ENCODE results near the gene ANAPC16.
"Not testable (repeated sequence)": the region's sequence is repeated elsewhere in the genome, so short reads cannot be mapped to it uniquely, and the experiment has no call there.

Gene ANAPC16

GRCh38 chr10:72277996-72278667, 62.3 kb downstream of the ANAPC16 start (continued):
- TF ChIP-seq, protein P1, sequence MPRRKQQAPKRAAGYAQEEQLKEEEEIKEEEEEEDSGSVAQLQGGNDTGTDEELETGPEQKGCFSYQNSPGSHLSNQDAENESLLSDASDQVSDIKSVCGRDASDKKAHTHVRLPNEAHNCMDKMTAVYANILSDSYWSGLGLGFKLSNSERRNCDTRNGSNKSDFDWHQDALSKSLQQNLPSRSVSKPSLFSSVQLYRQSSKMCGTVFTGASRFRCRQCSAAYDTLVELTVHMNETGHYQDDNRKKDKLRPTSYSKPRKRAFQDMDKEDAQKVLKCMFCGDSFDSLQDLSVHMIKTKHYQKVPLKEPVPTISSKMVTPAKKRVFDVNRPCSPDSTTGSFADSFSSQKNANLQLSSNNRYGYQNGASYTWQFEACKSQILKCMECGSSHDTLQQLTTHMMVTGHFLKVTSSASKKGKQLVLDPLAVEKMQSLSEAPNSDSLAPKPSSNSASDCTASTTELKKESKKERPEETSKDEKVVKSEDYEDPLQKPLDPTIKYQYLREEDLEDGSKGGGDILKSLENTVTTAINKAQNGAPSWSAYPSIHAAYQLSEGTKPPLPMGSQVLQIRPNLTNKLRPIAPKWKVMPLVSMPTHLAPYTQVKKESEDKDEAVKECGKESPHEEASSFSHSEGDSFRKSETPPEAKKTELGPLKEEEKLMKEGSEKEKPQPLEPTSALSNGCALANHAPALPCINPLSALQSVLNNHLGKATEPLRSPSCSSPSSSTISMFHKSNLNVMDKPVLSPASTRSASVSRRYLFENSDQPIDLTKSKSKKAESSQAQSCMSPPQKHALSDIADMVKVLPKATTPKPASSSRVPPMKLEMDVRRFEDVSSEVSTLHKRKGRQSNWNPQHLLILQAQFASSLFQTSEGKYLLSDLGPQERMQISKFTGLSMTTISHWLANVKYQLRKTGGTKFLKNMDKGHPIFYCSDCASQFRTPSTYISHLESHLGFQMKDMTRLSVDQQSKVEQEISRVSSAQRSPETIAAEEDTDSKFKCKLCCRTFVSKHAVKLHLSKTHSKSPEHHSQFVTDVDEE (CRISPR knock-in tag; IDR thresholded peaks at IDR 0.05), result no peak
- no peak for TF ChIP-seq BACH2 (CRISPR knock-in tag; IDR thresholded peaks at IDR 0.05; ENCODE audit: borderline replicate concordance)
- no peak for TF ChIP-seq ZNF70 (CRISPR knock-in tag; IDR thresholded peaks at IDR 0.05)
- TF ChIP-seq ZNF565 (CRISPR knock-in tag; conservative IDR thresholded peaks at IDR 0.05; ENCODE audit: low read depth), result no peak
- no peak for TF ChIP-seq SNAI2 (CRISPR knock-in tag; IDR thresholded peaks at IDR 0.05)
- TF ChIP-seq ESRRG (CRISPR knock-in tag; IDR thresholded peaks at IDR 0.05), result no peak
- TF ChIP-seq ZFP3 (CRISPR knock-in tag; IDR thresholded peaks at IDR 0.05), result no peak
- TF ChIP-seq ARNTL (CRISPR knock-in tag; IDR thresholded peaks at IDR 0.05; ENCODE audit: borderline replicate concordance, low read depth), result no peak
- TF ChIP-seq ZNF8 (CRISPR knock-in tag; IDR thresholded peaks at IDR 0.05), result no peak

DNA sequence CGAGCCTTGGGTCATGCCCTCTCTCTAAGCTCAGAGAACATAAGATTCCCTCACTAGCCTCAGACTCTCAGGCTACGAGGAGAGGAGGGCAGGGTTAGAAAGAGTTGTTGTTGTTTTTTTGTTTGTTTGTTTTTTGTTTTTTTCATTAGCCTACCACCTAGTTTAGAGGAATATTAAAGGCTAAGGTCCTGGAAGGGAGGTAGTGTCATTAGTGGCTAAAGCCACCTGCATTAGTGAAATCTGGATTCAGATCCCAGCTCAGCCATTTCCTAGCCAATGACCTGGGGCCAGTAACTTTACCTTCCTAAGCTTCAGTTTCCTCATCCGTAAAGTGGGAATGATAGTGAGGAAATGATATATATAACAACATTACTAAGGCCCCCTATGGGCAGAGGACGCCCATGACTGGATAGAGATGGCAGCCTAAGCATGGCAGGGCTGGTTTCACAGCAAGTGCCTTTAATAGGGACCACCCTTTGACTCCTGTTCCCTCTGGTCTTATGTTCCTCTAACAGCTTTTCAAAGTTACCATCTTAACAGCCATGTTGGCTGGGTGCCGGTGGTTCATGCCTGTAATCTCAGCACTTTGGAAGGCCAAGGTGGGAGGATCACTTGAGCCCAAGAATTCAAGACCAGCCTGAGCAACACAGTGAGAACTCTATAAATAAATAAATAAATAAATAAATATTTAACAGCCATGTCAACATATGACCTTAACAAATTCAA, 63.0 kb downstream of the ANAPC16 start:
- ATAC-seq, result no peak
- TF ChIP-seq RARB (CRISPR knock-in tag; IDR thresholded peaks at IDR 0.05) (no peak), CSDC2 (CRISPR knock-in tag; IDR thresholded peaks at IDR 0.05) (no peak), BACH2 (CRISPR knock-in tag; IDR thresholded peaks at IDR 0.05; ENCODE audit: borderline replicate concordance) (no peak), TCF4 (CRISPR knock-in tag; IDR thresholded peaks at IDR 0.05; ENCODE audit: borderline replicate concordance) (no peak), PPARA (CRISPR knock-in tag; IDR thresholded peaks at IDR 0.05; ENCODE audit: borderline replicate concordance) (no peak), ISL1 (CRISPR knock-in tag; IDR thresholded peaks at IDR 0.05) (no peak), ZNF70 (CRISPR knock-in tag; IDR thresholded peaks at IDR 0.05) (no peak), ESRRG (CRISPR knock-in tag; IDR thresholded peaks at IDR 0.05) (no peak), GLIS3 (CRISPR knock-in tag; IDR thresholded peaks at IDR 0.05) (no peak), ZFP30 (CRISPR knock-in tag; IDR thresholded peaks at IDR 0.05) (no peak), OSR1 (CRISPR knock-in tag; IDR thresholded peaks at IDR 0.05) (no peak)

- not testable (repeated sequence) for ATAC-seq
Measured at GRCh38 chr10:72279587-72279986, 63.8 kb downstream of the ANAPC16 start.

GRCh38 chr10:72283131-72283530, 67.3 kb downstream of the ANAPC16 start:
- TF ChIP-seq ZC3H10 (CRISPR knock-in tag; IDR thresholded peaks at IDR 0.05) (no peak), ZNF8 (CRISPR knock-in tag; IDR thresholded peaks at IDR 0.05) (no peak), ZFP3 (CRISPR knock-in tag; IDR thresholded peaks at IDR 0.05) (no peak), OSR1 (CRISPR knock-in tag; IDR thresholded peaks at IDR 0.05) (no peak)
- TF ChIP-seq, protein P2, sequence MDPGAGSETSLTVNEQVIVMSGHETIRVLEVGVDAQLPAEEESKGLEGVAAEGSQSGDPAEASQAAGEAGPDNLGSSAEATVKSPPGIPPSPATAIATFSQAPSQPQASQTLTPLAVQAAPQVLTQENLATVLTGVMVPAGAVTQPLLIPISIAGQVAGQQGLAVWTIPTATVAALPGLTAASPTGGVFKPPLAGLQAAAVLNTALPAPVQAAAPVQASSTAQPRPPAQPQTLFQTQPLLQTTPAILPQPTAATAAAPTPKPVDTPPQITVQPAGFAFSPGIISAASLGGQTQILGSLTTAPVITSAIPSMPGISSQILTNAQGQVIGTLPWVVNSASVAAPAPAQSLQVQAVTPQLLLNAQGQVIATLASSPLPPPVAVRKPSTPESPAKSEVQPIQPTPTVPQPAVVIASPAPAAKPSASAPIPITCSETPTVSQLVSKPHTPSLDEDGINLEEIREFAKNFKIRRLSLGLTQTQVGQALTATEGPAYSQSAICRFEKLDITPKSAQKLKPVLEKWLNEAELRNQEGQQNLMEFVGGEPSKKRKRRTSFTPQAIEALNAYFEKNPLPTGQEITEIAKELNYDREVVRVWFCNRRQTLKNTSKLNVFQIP (CRISPR knock-in tag; IDR thresholded peaks at IDR 0.05; ENCODE audit: borderline replicate concordance, low read depth), result no peak
- TF ChIP-seq, protein P3, sequence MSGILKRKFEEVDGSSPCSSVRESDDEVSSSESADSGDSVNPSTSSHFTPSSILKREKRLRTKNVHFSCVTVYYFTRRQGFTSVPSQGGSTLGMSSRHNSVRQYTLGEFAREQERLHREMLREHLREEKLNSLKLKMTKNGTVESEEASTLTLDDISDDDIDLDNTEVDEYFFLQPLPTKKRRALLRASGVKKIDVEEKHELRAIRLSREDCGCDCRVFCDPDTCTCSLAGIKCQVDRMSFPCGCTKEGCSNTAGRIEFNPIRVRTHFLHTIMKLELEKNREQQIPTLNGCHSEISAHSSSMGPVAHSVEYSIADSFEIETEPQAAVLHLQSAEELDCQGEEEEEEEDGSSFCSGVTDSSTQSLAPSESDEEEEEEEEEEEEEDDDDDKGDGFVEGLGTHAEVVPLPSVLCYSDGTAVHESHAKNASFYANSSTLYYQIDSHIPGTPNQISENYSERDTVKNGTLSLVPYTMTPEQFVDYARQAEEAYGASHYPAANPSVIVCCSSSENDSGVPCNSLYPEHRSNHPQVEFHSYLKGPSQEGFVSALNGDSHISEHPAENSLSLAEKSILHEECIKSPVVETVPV (CRISPR knock-in tag; IDR thresholded peaks at IDR 0.05), result no peak
- no peak for ATAC-seq

Data from SK-N-SH treated with all-trans-retinoic acid at 6 μM for 48 hours (cell line).